ENCODE measurements around the gene TRABD2A. TPM values are rescaled to one million over a fixed set of nuclear protein-coding genes. Genes with fewer than 3 reads are reported as not detected.
A peak's percentile ranks its signal among the peaks of the same experiment; 100 is the strongest.

Gene TRABD2A, protein sequence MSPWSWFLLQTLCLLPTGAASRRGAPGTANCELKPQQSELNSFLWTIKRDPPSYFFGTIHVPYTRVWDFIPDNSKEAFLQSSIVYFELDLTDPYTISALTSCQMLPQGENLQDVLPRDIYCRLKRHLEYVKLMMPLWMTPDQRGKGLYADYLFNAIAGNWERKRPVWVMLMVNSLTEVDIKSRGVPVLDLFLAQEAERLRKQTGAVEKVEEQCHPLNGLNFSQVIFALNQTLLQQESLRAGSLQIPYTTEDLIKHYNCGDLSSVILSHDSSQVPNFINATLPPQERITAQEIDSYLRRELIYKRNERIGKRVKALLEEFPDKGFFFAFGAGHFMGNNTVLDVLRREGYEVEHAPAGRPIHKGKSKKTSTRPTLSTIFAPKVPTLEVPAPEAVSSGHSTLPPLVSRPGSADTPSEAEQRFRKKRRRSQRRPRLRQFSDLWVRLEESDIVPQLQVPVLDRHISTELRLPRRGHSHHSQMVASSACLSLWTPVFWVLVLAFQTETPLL
- 1 to 10 TPM; 4.8 to 7.7 TPM for total RNA-seq
- polyA plus RNA-seq (2013, experiment 1 of 2) = 2.1 TPM
- 2.0 TPM for polyA plus RNA-seq (2013, experiment 2 of 2)
- long read RNA-seq, experiment 1 = 0 reads
- long read RNA-seq, experiment 2, partial matches to known transcripts = 0 of 6 reads
- long read RNA-seq, experiment 2, other reads (novel, unspliced or antisense) = 1 of 6 reads
- long read RNA-seq, experiment 3, partial matches to known transcripts = 0 of 6 reads
- long read RNA-seq, experiment 3, other reads (novel, unspliced or antisense) = 3 of 6 reads
- long read RNA-seq, experiment 4, partial matches to known transcripts = 4 of 8 reads
- long read RNA-seq, experiment 4, other reads (novel, unspliced or antisense) = 1 of 8 reads

DNA sequence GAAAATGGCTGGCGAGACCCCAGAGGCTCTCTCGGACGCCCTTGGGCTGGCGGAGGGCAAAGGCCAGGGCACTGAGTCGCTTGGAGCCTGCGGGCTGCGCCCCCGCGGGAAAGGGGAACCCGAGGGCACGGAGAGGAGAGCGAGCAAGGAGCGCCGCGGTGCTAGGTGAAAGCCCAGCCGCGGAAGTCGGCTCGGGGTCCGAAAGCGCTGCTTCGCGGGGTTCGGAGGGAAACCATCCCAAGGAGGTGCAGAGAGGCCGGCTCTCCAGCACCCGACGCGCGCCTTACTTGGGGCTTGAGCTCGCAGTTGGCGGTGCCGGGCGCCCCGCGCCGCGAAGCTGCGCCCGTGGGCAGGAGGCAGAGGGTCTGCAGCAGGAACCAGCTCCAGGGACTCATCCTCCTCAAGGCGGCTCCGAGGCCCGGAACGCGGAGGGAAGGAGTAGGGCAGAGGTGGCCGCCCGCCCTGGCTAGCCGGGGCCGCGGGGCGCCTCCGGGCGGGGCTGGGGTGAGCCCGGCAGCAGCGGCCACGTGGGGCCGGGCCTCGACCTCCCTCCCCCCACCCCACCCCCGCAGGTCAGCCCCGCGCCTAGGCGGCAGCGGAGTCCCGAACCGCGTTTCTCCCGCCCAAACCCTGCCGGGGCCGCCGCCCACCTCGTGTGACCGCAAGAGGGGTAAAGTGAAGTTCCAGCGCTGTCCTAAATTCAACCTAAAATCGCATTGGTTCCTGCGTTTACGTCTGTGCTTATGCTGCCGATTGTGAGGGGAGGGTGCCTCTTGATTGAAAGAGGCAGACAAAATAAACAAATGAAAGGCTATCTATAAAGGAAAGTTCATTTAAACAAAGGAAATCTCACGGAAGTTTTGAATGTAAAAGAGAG is at the start of gene TRABD2A:
Gene TRABD2A (minus strand): TSS at position 440 of the 877 bp plus-strand sequence. CDS start 45 bp downstream, at position 395.
- Mint-ChIP-seq H3K4me3 (peak within 1 kb of the TSS; percentile 60), H3K27me3 (ENCODE audit: insufficient read depth) (peaks cover 90% of the 10 kb centered on the region), H3K9me3 (no peaks in the 10 kb centered on the region), H3K4me1 (peaks cover 24% of the 10 kb centered on the region), H3K27ac (peak within 1 kb of the TSS; percentile 41), H3K36me3 (ENCODE audit: low read depth) (no peaks in the 10 kb centered on the region)
- DNase-seq = peak; percentile 82
- Histone ChIP-seq H3K9me3 (ENCODE audit: control insufficient read depth, low read length) (no peaks in the 10 kb centered on the region), H3K27ac (ENCODE audit: low read depth, low read length) (no peak within 1 kb of the TSS), H3K9ac (ENCODE audit: extremely low read depth, low read length, poor library complexity, severe bottlenecking) (peak within 1 kb of the TSS; percentile 20), H3K4me1 (ENCODE audit: control insufficient read depth, insufficient read depth, low read length) (no peaks in the 10 kb centered on the region), H3K4me3 (ENCODE audit: low read length) (peak within 1 kb of the TSS; percentile 83), H3K27me3 (ENCODE audit: control insufficient read depth, insufficient read depth, low read length, poor library complexity, severe bottlenecking) (peaks cover 90% of the 10 kb centered on the region), H3K36me3 (ENCODE audit: control insufficient read depth, insufficient read depth, low read length) (no peaks in the 10 kb centered on the region)
- 0% methylated on average over 6 to 77 of the region's 77 CpGs for WGBS, 2 experiments (ENCODE audit: insufficient coverage in 1 of 2, insufficient read length in 1 of 2)
- TF ChIP-seq, protein P1, sequence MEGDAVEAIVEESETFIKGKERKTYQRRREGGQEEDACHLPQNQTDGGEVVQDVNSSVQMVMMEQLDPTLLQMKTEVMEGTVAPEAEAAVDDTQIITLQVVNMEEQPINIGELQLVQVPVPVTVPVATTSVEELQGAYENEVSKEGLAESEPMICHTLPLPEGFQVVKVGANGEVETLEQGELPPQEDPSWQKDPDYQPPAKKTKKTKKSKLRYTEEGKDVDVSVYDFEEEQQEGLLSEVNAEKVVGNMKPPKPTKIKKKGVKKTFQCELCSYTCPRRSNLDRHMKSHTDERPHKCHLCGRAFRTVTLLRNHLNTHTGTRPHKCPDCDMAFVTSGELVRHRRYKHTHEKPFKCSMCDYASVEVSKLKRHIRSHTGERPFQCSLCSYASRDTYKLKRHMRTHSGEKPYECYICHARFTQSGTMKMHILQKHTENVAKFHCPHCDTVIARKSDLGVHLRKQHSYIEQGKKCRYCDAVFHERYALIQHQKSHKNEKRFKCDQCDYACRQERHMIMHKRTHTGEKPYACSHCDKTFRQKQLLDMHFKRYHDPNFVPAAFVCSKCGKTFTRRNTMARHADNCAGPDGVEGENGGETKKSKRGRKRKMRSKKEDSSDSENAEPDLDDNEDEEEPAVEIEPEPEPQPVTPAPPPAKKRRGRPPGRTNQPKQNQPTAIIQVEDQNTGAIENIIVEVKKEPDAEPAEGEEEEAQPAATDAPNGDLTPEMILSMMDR (conservative IDR thresholded peaks at IDR 0.05) = peak; percentile 14

DNA sequence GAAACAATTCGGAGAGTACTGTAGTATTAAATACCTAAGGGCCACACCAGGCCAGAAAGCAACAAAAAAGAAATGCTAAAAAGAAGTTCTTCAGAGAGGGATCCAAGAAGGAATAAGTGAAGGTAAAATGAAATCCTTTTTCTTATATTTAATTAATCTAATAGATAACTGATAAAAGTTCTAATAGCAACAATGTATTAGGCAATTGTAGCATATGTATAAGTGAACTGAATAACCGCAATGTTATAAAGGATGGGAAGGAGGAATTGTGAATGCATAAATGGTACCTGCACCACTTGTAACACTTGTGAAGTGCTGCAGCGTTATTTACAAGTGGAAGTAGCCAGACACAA is 46.4 kb upstream of the TRABD2A start:
- no peak overlapping the region for H3K4me3 Mint-ChIP-seq
- TF ChIP-seq, protein P1 (conservative IDR thresholded peaks at IDR 0.05) = no peak
- H3K9me3 ChIP-seq (ENCODE audit: control insufficient read depth, low read length) = no peaks in the 10 kb centered on the region
- no peak overlapping the region for H3K27ac Mint-ChIP-seq
- DNase-seq = no peak
- H3K4me3 ChIP-seq (ENCODE audit: low read length) = no peak overlapping the region
- peaks cover 3% of the 10 kb centered on the region for H3K4me1 ChIP-seq (ENCODE audit: control insufficient read depth, insufficient read depth, low read length)
- H3K27me3 ChIP-seq (ENCODE audit: control insufficient read depth, insufficient read depth, low read length, poor library complexity, severe bottlenecking) = peaks cover 7% of the 10 kb centered on the region
- 50 to 82% methylated on average over 2 to 3 of the region's 3 CpGs for WGBS, 2 experiments (ENCODE audit: insufficient coverage in 1 of 2, insufficient read length in 1 of 2)
- no peaks in the 10 kb centered on the region for H3K36me3 ChIP-seq (ENCODE audit: control insufficient read depth, insufficient read depth, low read length)
- no peaks in the 10 kb centered on the region for H3K36me3 Mint-ChIP-seq (ENCODE audit: low read depth)
- no peak overlapping the region for H3K9ac ChIP-seq (ENCODE audit: extremely low read depth, low read length, poor library complexity, severe bottlenecking)
- H3K9me3 Mint-ChIP-seq = no peaks in the 10 kb centered on the region
- peaks cover 12% of the 10 kb centered on the region for H3K27me3 Mint-ChIP-seq (ENCODE audit: insufficient read depth)
- H3K4me1 Mint-ChIP-seq = peaks cover 10% of the 10 kb centered on the region
- H3K27ac ChIP-seq (ENCODE audit: low read depth, low read length) = no peak overlapping the region

Data from endodermal cell (in vitro differentiated cells).